Measurements from ENCODE around the gene IL21R.
"Not testable (repeated sequence)": the region's sequence is repeated elsewhere in the genome, so short reads cannot be mapped to it uniquely, and the experiment has no call there.

IL21R gene

GRCh38 chr16:27429981-27430441 is 28.0 kb downstream of the IL21R start:
- no peak for DNase-seq

GRCh38 chr16:27430512-27430911 is 28.5 kb downstream of the IL21R start:
- DNase-seq: no peak

DNA sequence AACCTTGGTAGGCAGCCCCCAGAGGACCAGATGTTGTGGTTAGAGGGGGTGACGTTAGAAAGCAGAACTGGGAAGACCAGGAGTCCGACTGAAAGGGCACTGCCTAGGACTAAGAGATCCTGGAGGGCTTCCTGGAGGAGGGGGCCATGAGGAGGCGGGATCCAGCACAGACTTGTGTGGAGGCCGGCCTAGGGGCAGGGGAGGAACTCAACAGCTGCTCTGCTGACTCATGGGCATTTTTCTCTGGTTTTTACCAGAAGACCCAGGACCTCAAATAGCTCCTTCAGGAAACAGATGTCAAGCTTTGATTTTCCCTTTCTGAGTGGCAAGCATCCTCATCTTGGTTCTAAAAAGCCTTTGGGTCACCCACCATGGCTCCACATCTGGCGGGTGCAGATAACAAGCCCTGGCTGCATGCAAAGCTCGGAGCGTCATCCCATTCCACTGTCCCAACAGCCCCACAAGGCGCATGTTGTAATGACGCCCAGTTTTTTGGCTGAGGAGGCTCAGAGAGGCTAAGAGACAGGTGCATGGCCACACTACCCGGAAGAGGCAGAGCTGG is 29.0 kb downstream of the IL21R start:
- no peak for DNase-seq

GRCh38 chr16:27431773-27432532 is 30.0 kb downstream of the IL21R start:
- no peak for DNase-seq

DNA sequence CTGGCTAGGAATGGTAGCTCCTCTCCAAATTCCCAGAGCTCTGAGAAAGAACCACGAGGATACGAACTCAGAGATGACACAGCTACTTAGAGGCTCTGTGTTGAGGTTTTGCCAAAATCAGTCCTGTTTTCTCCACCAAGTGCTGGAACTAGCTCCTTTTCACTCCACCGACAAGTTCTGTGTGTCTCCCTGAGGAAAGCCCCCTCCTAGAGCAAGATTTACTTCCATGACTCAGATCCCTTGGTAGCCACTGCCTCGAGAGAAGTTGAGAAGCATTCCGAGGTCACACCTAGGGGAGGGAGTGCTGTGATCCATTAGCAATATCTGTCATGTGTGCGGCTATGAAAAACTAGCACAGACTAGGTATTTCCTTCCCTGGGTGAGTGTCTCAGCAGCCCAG is 30.6 kb downstream of the IL21R start:
- DNase-seq: no peak

GRCh38 chr16:27433191-27433590 is 31.2 kb downstream of the IL21R start:
- DNase-seq: not testable (repeated sequence)

DNA sequence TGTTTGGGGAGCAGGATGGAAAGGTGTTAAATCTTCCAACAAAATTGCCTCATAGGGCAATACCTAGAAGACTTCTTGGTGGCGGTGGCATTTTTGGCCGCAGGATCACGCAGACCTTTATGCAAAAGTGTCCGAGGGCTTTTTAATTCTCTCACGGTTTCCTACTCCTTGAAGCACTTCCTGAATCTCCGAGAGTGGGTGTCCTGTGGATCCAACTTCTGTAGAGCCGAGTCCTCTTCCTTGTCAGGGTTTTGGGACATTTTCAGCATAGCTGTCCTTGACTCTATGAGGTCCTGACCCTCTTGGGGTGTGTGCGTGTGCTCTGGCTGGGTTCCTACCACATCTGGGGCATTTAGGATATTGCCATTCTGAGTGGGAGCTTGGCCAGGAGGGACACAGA is 31.7 kb downstream of the IL21R start:
- DNase-seq: no peak

DNA sequence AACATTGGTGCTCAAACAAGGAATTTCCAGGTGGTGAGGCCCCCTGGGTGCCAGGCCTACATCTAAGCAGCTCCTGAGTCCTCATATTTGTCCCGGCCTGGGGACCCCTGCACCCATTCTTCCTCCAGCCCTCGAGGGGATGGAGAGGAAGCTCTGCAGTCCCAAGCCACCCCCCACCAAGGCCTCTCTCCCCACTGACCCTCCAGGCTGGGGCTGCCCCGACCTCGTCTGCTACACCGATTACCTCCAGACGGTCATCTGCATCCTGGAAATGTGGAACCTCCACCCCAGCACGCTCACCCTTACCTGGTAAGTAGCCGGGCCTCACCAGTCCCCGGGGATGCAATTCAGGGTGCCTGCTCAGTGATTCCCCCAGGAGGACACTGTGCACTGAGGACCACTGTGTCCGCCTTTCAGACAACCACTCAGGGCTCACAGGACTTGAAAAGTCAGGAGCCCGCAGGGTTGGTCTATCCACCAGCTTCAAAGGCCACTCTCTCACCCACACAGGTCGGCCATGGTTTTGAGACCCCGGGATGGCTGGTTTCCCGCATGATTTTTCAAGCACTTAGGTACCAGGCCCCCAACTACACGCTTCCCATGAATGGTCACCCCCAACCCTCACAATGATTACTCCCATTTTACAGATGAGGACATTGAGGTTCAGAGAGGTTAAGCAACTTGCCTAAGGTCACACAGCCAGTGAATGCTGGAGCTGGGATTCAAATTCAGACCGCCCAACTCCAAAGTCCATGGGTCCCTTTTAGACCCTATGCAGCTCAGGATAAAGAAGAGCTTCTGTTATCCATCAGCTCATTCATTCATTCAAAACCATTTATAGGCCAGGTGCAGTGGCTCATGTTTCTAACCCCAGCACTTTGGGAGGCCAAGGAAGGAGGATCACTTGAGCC is 32.4 kb downstream of the IL21R start:
- DNase-seq: no peak

DNA sequence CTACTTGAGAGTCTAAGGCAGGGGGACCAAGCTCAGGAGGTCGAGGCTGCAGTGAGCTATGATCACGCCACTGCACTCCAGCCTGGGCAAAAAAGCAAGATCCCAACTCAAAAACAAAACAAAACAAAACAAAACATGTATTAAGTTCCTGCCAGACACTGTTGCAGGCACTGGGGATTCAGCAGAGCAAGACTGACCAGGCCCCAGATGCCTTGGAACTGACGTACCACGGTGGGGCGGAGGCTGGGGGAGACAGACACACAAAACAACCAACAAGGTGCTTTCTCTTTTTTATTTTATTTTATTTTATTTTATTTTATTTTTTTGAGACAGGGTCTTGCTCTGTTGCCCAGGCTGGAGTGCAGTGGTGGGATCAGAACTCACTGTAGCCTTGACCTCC is 33.2 kb downstream of the IL21R start:
- DNase-seq: not testable (repeated sequence)

- no peak for DNase-seq
Measured at GRCh38 chr16:27436065-27436464, 34.1 kb downstream of the IL21R start.

DNA sequence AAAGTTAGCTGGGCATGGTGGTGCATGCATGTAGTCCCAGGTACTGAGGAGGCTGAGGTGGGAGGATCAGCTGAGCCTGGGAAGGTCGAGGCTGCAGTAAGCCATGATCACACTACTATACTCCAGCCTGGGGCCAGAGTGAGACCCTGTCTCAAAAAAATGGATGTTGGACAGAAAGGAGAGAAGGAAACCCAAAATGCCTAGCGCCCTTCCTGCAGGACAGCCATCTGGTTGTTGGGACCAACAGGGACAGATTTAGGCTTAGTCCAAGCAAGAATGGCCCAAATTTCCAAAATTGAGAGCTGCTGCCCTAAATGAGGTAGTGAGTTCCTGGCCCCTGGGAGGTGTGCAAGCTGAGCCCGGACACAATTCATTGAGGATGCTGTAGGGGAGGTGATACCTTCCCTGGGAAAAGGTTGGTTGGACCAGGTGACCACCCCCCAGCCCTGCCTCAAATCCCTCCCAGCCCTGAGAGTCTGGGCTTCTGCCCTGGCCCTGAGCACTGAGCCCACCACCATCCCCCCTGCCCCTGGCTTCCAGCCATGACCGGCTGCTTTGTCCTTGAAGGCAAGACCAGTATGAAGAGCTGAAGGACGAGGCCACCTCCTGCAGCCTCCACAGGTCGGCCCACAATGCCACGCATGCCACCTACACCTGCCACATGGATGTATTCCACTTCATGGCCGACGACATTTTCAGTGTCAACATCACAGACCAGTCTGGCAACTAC is 35.1 kb downstream of the IL21R start:
- DNase-seq: no peak

GRCh38 chr16:27437946-27438345 is 36.0 kb downstream of the IL21R start:
- DNase-seq: no peak

DNA sequence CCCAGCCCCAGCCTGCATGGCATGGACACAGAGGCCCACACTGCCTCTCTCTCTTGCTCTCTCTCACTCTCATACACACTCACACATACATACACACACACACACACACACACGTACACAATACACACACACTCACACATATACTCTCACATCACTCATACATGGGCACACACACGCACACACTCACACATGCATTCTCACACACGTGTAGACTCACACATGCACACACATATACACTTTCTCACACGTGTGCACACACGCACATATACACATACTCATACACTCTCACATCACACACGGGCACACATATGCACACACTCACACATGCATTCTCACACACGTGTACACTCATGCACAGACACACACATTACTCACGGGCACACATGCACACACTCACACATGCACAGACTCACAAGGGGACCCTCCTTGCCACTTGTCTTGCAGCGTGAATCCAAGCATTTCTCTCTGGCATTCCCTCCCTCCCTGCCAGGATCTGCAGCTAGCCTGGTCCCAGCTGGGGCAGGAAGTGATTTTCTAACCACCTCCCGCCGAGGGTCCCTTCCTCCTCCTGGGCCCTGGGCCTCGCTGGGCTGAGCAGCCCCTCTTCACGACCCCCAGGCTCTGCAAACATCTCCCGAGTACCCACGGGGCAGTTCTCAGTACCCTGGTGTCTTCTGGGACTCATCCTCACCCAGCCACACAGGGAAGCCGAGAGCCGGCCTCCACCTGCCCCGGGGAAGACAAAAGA is 37.5 kb downstream of the IL21R start:
- no peak for DNase-seq

GRCh38 chr16:27441276-27441675 is 39.3 kb downstream of the IL21R start:
- no peak for DNase-seq

DNA sequence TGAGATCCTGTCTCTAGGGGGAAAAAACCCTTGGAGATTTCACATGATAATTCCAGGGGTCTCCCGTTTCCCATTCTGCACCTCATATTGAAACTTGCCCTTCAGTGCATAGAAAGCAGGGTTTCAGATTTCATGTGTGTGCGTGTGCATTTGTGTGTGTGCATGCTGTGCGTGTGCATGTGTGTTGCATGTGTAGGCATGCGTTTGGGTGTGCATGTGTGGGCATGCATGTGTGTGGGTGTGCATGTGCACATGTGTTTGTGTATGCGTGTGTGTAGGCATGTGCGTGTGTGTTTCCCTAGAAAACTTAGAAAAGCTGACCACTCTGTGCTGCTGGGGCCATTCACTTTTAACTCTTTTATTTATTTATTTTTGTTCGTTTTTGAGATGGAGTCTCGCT is 40.0 kb downstream of the IL21R start:
- no peak for DNase-seq

GRCh38 chr16:27444015-27444414 is 42.0 kb downstream of the IL21R start:
- DNase-seq: no peak

GRCh38 chr16:27444470-27444869 is 42.5 kb downstream of the IL21R start:
- DNase-seq: no peak

GRCh38 chr16:27445502-27446175 is 43.7 kb downstream of the IL21R start:
- DNase-seq: no peak

- DNase-seq: no peak
Measured at GRCh38 chr16:27446721-27447120, 44.7 kb downstream of the IL21R start.

DNA sequence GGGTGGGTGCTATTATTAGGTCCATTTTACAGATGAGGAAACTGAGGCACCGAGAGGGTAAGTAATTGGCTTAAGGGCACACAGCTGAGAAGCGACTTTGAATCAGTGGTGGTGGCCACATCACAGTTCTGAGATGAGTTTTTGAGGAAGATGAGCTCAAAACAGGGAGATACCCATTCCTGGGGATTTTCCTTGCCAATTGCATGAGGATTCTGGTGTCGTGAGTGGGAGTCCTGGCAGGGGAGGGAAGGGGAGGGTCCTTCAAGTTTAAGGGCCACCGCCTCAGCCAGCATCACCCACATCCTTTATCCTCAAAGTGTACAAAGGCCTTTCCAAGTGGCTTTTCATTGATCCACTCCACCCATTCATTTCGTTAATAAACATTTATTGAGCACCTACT is 45.3 kb downstream of the IL21R start:
- no peak for DNase-seq
